WTC11 (cell line): ENCODE measurements around the gene DENND5A. TPM values are rescaled to one million over a fixed set of nuclear protein-coding genes. Genes with fewer than 3 reads are reported as not detected.

Experiments
- ATAC-seq: fragments of 200-7000 bp; cut with Tn5 transposase; 2 replicates; pipeline ENCODE4 v1.10.0; 2021; ENCODE audit warnings: mild to moderate bottlenecking, moderate library complexity
- CTCF ChIA-PET: fragments of 300-600 bp; sonication (Branson Sonifier 250); formaldehyde crosslinking; loops from one replicate; lab custom pipeline; 2021; ENCODE audit warnings: antibody characterized with exemption; lab: Charles Lee
- POLR2A ChIA-PET: fragments of 350-600 bp; sonication (Branson Sonifier 250); formaldehyde crosslinking; loops from one replicate; lab custom pipeline; 2021; ENCODE audit warnings: antibody characterized with exemption; lab: Charles Lee
- DNase-seq: peaks from one replicate; pipeline ENCODE4 v3.0.0; 2021; ENCODE audit warnings: low spot score
- H3K27ac Mint-ChIP-seq: 2 replicates; pipeline ENCODE4 v1.8.0; 2021; ENCODE audit warnings: mixed read lengths
- H3K27me3 Mint-ChIP-seq: 2 replicates; pipeline ENCODE4 v1.8.0; 2021; ENCODE audit warnings: low read depth, mild to moderate bottlenecking, moderate library complexity, mixed read lengths
- H3K36me3 Mint-ChIP-seq: 2 replicates; pipeline ENCODE4 v1.8.0; 2021; ENCODE audit warnings: mixed read lengths
- H3K4me1 Mint-ChIP-seq: 2 replicates; pipeline ENCODE4 v1.8.0; 2022; ENCODE audit warnings: mixed read lengths
- H3K4me3 Mint-ChIP-seq: 2 replicates; pipeline ENCODE4 v1.8.0; 2021; ENCODE audit warnings: mild to moderate bottlenecking, moderate library complexity, mixed read lengths
- H3K9me3 Mint-ChIP-seq: 2 replicates; pipeline ENCODE4 v1.8.0; 2021; ENCODE audit warnings: mixed read lengths
- AFF4 ChIP-seq: sonication (generic); formaldehyde crosslinking; IDR thresholded peaks from 2 replicates; pipeline ENCODE4 v1.8.1; 2023; ENCODE audit warnings: mild to moderate bottlenecking, missing genetic modification reagents, borderline replicate concordance
- ARID4B ChIP-seq: sonication (generic); formaldehyde crosslinking; IDR thresholded peaks from 2 replicates; pipeline ENCODE4 v1.8.0; 2023; ENCODE audit warnings: missing genetic modification reagents, mild to moderate bottlenecking, borderline replicate concordance
- ATF6 ChIP-seq: sonication (generic); formaldehyde crosslinking; IDR thresholded peaks from 2 replicates; pipeline ENCODE4 v1.8.1; 2023; ENCODE audit warnings: mild to moderate bottlenecking, missing genetic modification reagents
- CBFB ChIP-seq: sonication (generic); formaldehyde crosslinking; IDR thresholded peaks from 2 replicates; pipeline ENCODE4 v1.8.1; 2022; ENCODE audit warnings: mild to moderate bottlenecking, low read depth, missing genetic modification reagents
- ETV6 ChIP-seq: sonication (generic); formaldehyde crosslinking; IDR thresholded peaks from 2 replicates; pipeline ENCODE4 v1.8.1; 2022; ENCODE audit warnings: mild to moderate bottlenecking, missing genetic modification reagents
- HMGXB4 ChIP-seq: sonication (generic); formaldehyde crosslinking; IDR thresholded peaks from 2 replicates; pipeline ENCODE4 v1.8.1; 2023; ENCODE audit warnings: mild to moderate bottlenecking, moderate library complexity, missing genetic modification reagents
- JUN ChIP-seq: sonication (generic); formaldehyde crosslinking; IDR thresholded peaks from 2 replicates; pipeline ENCODE4 v1.8.0; 2023; ENCODE audit warnings: mild to moderate bottlenecking, missing genetic modification reagents
- MYBL2 ChIP-seq: sonication (generic); formaldehyde crosslinking; IDR thresholded peaks from 2 replicates; pipeline ENCODE4 v1.8.1; 2023; ENCODE audit warnings: mild to moderate bottlenecking, moderate library complexity, missing genetic modification reagents
- PRDM15 ChIP-seq: sonication (generic); formaldehyde crosslinking; IDR thresholded peaks from 2 replicates; pipeline ENCODE4 v1.8.0; 2022; ENCODE audit warnings: missing genetic modification reagents
- ZNF232 ChIP-seq: sonication (generic); formaldehyde crosslinking; IDR thresholded peaks from 2 replicates; pipeline ENCODE4 v1.8.0; 2022; ENCODE audit warnings: mild to moderate bottlenecking, missing genetic modification reagents
- ZNF396 ChIP-seq: fragments of 250-450 bp; sonication (Bioruptor Pico); IDR thresholded peaks from 2 replicates; pipeline ENCODE4 v1.8.0; 2021; ENCODE audit warnings: mild to moderate bottlenecking, moderate library complexity, borderline replicate concordance
- ZNF416 ChIP-seq: fragments of 250-450 bp; sonication (Bioruptor Pico); IDR thresholded peaks from 2 replicates; pipeline ENCODE4 v1.9.0; 2021; ENCODE audit warnings: mild to moderate bottlenecking, inconsistent platforms
- total RNA-seq: library from RNA; stranded (reverse); gene quantifications from 3 replicates; pipeline ENCODE4 v1.2.3, GENCODE V29; 2021
- TF ChIP-seq, protein P1 (sequence below): sonication (generic); formaldehyde crosslinking; IDR thresholded peaks from 2 replicates; pipeline ENCODE4 v1.8.0; 2022; ENCODE audit warnings: mild to moderate bottlenecking, missing genetic modification reagents

DENND5A gene
- total RNA-seq, 1 experiment from 2014 or later = 69.3 TPM

DNA sequence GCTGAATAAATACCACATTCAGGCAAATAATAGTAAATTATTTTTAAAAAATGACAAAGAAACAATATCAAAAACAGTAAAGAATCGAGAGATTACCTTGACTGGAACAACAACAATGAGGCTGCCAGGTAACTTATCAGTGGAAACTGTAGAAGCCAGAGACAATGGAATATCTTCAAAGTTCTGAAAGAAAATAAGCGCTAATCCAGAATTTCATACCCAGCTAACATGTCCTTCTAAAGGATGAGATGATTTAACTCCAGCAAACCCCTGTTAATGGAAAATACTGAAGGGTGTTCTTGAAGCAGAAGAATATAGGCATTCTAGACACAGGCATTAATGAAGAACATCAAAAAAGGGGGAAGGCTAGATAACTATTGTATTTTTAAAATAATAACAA is 153.1 kb downstream of the DENND5A start (continued):
- TF ChIP-seq PRDM15 (CRISPR knock-in tag) (no peak), AFF4 (no peak)

DNA sequence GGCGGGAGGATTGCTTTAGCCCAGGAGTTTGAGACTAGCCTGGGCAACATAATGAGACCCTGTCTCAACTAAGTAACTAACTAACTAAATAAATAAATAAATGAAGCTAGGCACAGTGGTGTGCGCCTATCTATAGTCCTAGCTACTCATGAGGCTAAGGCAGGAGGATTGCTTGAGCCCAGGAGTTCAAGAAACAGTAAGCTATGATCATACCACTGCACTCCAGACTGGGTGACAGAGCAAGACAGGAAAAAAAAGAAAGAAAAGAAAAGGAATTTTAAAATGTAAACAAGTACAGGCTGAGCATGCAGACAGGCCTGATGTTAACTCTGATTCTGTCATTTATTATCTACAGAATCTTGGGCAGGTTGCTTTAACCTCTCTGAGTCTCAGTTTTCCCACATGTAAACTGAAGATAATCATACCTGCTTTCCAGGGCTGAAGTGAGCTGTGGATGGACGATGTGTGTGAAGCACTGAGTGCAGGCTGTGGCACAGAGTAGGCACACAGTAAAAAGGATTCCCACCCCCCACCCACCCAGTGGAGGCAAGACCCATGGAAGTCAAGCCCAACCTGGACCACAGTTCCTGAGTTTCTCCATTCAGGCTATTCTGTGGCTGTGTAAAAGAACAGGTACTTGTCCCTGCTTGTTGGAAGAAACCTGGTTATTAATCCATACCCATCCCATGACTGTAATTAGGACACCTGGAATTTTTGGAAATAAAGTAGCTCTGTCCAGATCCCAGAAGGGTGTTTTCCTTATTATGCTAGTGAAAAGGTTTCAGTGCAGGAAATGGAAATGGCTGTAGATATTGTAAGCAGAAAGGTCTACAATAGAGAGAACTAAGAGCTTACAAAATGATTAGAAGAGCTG is 155.1 kb downstream of the DENND5A start:
- H3K27ac Mint-ChIP-seq = no peak overlapping the region
- peaks cover 33% of the 10 kb centered on the region for H3K9me3 Mint-ChIP-seq
- H3K4me3 Mint-ChIP-seq = no peak overlapping the region
- DNase-seq = no peak
- no peak for TF ChIP-seq ZNF416 (CRISPR knock-in tag)
- TF ChIP-seq MYBL2 (CRISPR knock-in tag) = no peak
- TF ChIP-seq JUN (CRISPR knock-in tag) = no peak
- no peak for TF ChIP-seq ZNF232 (CRISPR knock-in tag)
- no peak for TF ChIP-seq ZNF396
- TF ChIP-seq ATF6 (CRISPR knock-in tag) = no peak
- TF ChIP-seq, protein P1, sequence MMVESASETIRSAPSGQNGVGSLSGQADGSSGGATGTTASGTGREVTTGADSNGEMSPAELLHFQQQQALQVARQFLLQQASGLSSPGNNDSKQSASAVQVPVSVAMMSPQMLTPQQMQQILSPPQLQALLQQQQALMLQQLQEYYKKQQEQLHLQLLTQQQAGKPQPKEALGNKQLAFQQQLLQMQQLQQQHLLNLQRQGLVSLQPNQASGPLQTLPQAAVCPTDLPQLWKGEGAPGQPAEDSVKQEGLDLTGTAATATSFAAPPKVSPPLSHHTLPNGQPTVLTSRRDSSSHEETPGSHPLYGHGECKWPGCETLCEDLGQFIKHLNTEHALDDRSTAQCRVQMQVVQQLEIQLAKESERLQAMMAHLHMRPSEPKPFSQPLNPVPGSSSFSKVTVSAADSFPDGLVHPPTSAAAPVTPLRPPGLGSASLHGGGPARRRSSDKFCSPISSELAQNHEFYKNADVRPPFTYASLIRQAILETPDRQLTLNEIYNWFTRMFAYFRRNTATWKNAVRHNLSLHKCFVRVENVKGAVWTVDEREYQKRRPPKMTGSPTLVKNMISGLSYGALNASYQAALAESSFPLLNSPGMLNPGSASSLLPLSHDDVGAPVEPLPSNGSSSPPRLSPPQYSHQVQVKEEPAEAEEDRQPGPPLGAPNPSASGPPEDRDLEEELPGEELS (CRISPR knock-in tag) = no peak
- TF ChIP-seq ETV6 (CRISPR knock-in tag) = no peak
- TF ChIP-seq, all 79 proteins: peak for 0
- H3K27me3 Mint-ChIP-seq = peaks cover 4% of the 10 kb centered on the region
- peaks cover 28% of the 10 kb centered on the region for H3K36me3 Mint-ChIP-seq
- ChIA-PET POLR2A (no interaction called here), CTCF (interaction anchor here (1.1 to 2.5 kb wide), 3 partner anchors 28 to 151 kb away, joined by 3 to 10 read pairs (median 4); no protein-coding TSS in a partner anchor)
- no peaks in the 10 kb centered on the region for H3K4me1 Mint-ChIP-seq
- no peak for ATAC-seq

DNA sequence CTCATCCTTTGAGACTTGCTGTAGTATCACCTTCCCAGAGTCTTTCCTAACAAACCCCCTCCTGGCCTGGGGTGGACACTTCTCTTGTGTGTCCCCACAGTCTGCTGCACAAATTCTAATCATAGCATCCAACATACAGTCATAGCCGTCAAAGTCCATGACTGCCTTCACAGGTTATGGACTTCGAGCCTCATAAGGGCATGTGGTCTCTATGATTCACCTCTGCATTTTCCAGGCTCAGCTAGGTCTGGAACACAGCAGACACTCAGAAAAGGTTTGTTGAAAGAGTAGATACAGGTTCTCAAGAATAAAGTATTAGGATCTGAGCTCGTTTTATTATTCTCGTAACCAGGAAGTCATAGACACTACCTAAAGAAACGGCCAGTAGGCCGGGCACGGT is 160.6 kb downstream of the DENND5A start:
- no peaks in the 10 kb centered on the region for H3K27me3 Mint-ChIP-seq
- no peaks in the 10 kb centered on the region for H3K9me3 Mint-ChIP-seq
- ATAC-seq = no peak
- no peaks in the 10 kb centered on the region for H3K36me3 Mint-ChIP-seq
- no peak overlapping the region for H3K4me3 Mint-ChIP-seq
- H3K4me1 Mint-ChIP-seq = no peaks in the 10 kb centered on the region
- POLR2A ChIA-PET = no interaction called here
- H3K27ac Mint-ChIP-seq = no peak overlapping the region
- CTCF ChIA-PET = interaction anchor here (1.0 to 2.5 kb wide), 2 partner anchors 9 to 33 kb away, joined by 3 to 11 read pairs; no protein-coding TSS in a partner anchor
- no peak for DNase-seq
- TF ChIP-seq CBFB (CRISPR knock-in tag) (no peak), HMGXB4 (CRISPR knock-in tag) (no peak), ARID4B (CRISPR knock-in tag) (no peak), ZNF396 (no peak)
